ENCODE results near the gene CDC25C. TPM values are rescaled to one million over a fixed set of nuclear protein-coding genes. Genes with fewer than 3 reads are reported as not detected.

CDC25C gene
- 9.0 and 9.4 TPM in 2 replicates for total RNA-seq

GRCh38 chr5:138331449-138332368 is at the start of gene CDC25C:
Gene CDC25C, minus strand, starts transcription at chr5:138331804. Its CDS starts 624 bp downstream, at chr5:138331180.

GRCh38 chr5:138352071-138352721 is 20.6 kb upstream of the CDC25C start, which contains the start of gene KDM3B:
Gene KDM3B, plus strand, starts transcription at chr5:138352685. Its CDS starts 111 bp downstream, at chr5:138352796.

GRCh38 chr5:138337685-138338410 is 6.2 kb upstream of the CDC25C start, which contains the start of gene FAM53C:
Gene FAM53C, plus strand, starts transcription at chr5:138338266. Its CDS starts 3,070 bp downstream, at chr5:138341336.

GRCh38 chr5:138274189-138274853 is 57.3 kb downstream of the CDC25C start, which contains the start of gene GFRA3:
Gene GFRA3, minus strand, starts transcription at chr5:138274621. Its CDS starts 197 bp downstream, at chr5:138274424.

Other genes starting within 250 kb of the CDC25C start
- not detected in 2 replicates for gene WNT8A, start 247.8 kb downstream of the CDC25C start, total RNA-seq
- 0.65 and 1.1 TPM in 2 replicates for gene NME5, start 192.4 kb downstream of the CDC25C start, total RNA-seq
- gene BRD8, start 153.2 kb downstream of the CDC25C start, total RNA-seq = 19.2 and 43.6 TPM in 2 replicates
- gene KIF20A, start 152.7 kb downstream of the CDC25C start, total RNA-seq = 52.6 and 77.2 TPM in 2 replicates
- 31.5 and 40.1 TPM in 2 replicates for gene CDC23, start 118.5 kb downstream of the CDC25C start, total RNA-seq
- gene GFRA3, start 57.2 kb downstream of the CDC25C start, total RNA-seq = not detected in 2 replicates
- 28.6 and 31.5 TPM in 2 replicates for gene FAM53C, start 6.5 kb upstream of the CDC25C start, total RNA-seq
- gene KDM3B, start 20.9 kb upstream of the CDC25C start, total RNA-seq = 37.4 and 43.6 TPM in 2 replicates
- gene REEP2, start 107.3 kb upstream of the CDC25C start, total RNA-seq = 1.4 and 3.2 TPM in 2 replicates
- gene EGR1, start 133.7 kb upstream of the CDC25C start, total RNA-seq = 0.97 and 1.4 TPM in 2 replicates
- gene ETF1, start 211.4 kb upstream of the CDC25C start, total RNA-seq = 139 and 145 TPM in 2 replicates
- gene HSPA9, start 243.6 kb upstream of the CDC25C start, total RNA-seq = 287 and 389 TPM in 2 replicates